GM12878 (cell line): ENCODE measurements around the gene KRTAP10-7. TPM values are rescaled to one million over a fixed set of nuclear protein-coding genes. Genes with fewer than 3 reads are reported as not detected.

Experiments used
- ATAC-seq: fragments of 200-7000 bp; cut with Tn5 transposase; 3 replicates; pipeline ENCODE4 v1.9.1; 2020; ENCODE audit warnings: mild to moderate bottlenecking, moderate library complexity
- BruUV-seq: library from RNA; stranded (reverse); fragments of 400-500 nt; replicated peaks from 2 replicates; lab custom pipeline; 2021; lab: Mats Ljungman, UMichigan
- CTCF ChIA-PET: fragments of 300-600 bp; sonication (Branson Sonifier 250); formaldehyde crosslinking; extraction: SDS; loops from one replicate; lab custom pipeline; 2021; ENCODE audit warnings: inconsistent platforms; lab: Yijun Ruan, JAX
- POLR2A ChIA-PET: fragments of 350-600 bp; formaldehyde crosslinking; extraction: SDS; loops from one replicate; lab custom pipeline; 2021; ENCODE audit warnings: inconsistent platforms; lab: Charles Lee
- RAD21 ChIA-PET: fragments of 300-600 bp; sonication (Branson Sonifier 250); formaldehyde crosslinking; loops from one replicate; lab custom pipeline; 2023; ENCODE audit warnings: antibody characterized with exemption; ENCODE audit not compliant: unreplicated experiment; lab: Charles Lee
- SMC1A ChIA-PET: fragments of 300-600 bp; sonication (Branson Sonifier 250); formaldehyde crosslinking; loops from one replicate; lab custom pipeline; 2023; ENCODE audit not compliant: unreplicated experiment, uncharacterized antibody; lab: Charles Lee
- DNase-seq: peaks from one replicate; pipeline ENCODE4 v3.0.0-alpha.2; 2011; ENCODE audit warnings: low read depth, low spot score
- FAIRE-seq: peaks from 3 replicates; lab custom pipeline; 2011; peaks lifted over from hg19 to GRCh38; lab: Jason Lieb, UNC
- H2AFZ ChIP-seq: 2 replicates; pipeline ENCODE4 v1.6.0; 2011; ENCODE audit warnings: low read depth, low read length, control low read depth; ENCODE audit not compliant: control insufficient read depth
- H3K27ac ChIP-seq: 2 replicates; pipeline ENCODE4 v1.5.1; 2011; ENCODE audit warnings: control low read depth; ENCODE audit not compliant: control insufficient read depth, insufficient read depth
- H3K27me3 ChIP-seq, 2 experiments: replicated peaks in 1 of 2; 2 replicates each; pipeline versions ENCODE4 v1.6.0 to v1.6.1; 2011; ENCODE audit warnings: low read length in 1 of 2; ENCODE audit not compliant: control insufficient read depth in 2 of 2, insufficient read depth in 2 of 2
- H3K36me3 ChIP-seq, 2 experiments: 2 replicates each; pipeline ENCODE4 v1.5.1; 2011; ENCODE audit warnings: low read length in 1 of 2; ENCODE audit not compliant: control insufficient read depth in 2 of 2, insufficient read depth in 2 of 2
- H3K4me1 ChIP-seq: 2 replicates; pipeline ENCODE4 v1.6.1; 2011; ENCODE audit warnings: mild to moderate bottlenecking, low read length, moderate library complexity, mixed read lengths; ENCODE audit not compliant: control insufficient read depth, insufficient read depth
- H3K4me2 ChIP-seq: 2 replicates; pipeline ENCODE4 v1.6.0; 2011; ENCODE audit warnings: control low read depth; ENCODE audit not compliant: control insufficient read depth, insufficient read depth
- H3K4me3 ChIP-seq: fragments of 200-600 bp; sonication (generic); 2 replicates; pipeline ENCODE4 v1.5.1; 2016
- H3K79me2 ChIP-seq: 2 replicates; pipeline ENCODE4 v1.6.0; 2011; ENCODE audit warnings: low read length; ENCODE audit not compliant: control insufficient read depth, insufficient read depth
- H3K9ac ChIP-seq: 2 replicates; pipeline ENCODE4 v1.8.0; 2011; ENCODE audit warnings: low read length, control low read depth, mixed read lengths; ENCODE audit not compliant: control insufficient read depth, insufficient read depth
- H3K9me3 ChIP-seq: replicated peaks from 3 replicates; pipeline ENCODE4 v1.5.1; 2011; ENCODE audit warnings: mild to moderate bottlenecking, low read length; ENCODE audit not compliant: control insufficient read depth, insufficient read depth
- H4K20me1 ChIP-seq: 2 replicates; pipeline ENCODE4 v1.6.0; 2011; ENCODE audit not compliant: control insufficient read depth, insufficient read depth
- BACH1 ChIP-seq: fragments of 450-650 bp; IDR thresholded peaks from 2 replicates; pipeline ENCODE4 v1.6.1; 2017; ENCODE audit warnings: mild to moderate bottlenecking, borderline replicate concordance
- CBFB ChIP-seq: IDR thresholded peaks from 2 replicates; pipeline ENCODE4 v1.6.1; 2016; ENCODE audit warnings: antibody characterized with exemption, low read depth
- EP300 ChIP-seq, 2 experiments: fragments of 150-350 bp in 1 of 2; IDR thresholded peaks; 2 replicates each; pipeline ENCODE4 v1.6.1; 2011 to 2012; ENCODE audit warnings: low read depth in 2 of 2, low read length in 2 of 2, borderline replicate concordance in 1 of 2, improper control_type of control experiment in 1 of 2, inconsistent platforms in 1 of 2; ENCODE audit not compliant: control insufficient read depth in 1 of 2
- NFXL1 ChIP-seq: fragments of 450-650 bp; IDR thresholded peaks from 2 replicates; pipeline ENCODE4 v1.6.1; 2017; ENCODE audit warnings: antibody characterized with exemption, mild to moderate bottlenecking, borderline replicate concordance
- PAX8 ChIP-seq: fragments of 450-650 bp; IDR thresholded peaks from 2 replicates; pipeline ENCODE4 v1.6.1; 2017; ENCODE audit warnings: mild to moderate bottlenecking, moderate library complexity
- YY1 ChIP-seq: IDR thresholded peaks from 2 replicates; pipeline ENCODE4 v1.6.1; 2011; ENCODE audit warnings: low read depth, mild to moderate bottlenecking, low read length
- whole genome bisulfite sequencing: methylation state at CpG from one replicate; pipeline ENCODE4 v1.1.6; 2016; ENCODE audit warnings: low lambda C conversion rate; ENCODE audit not compliant: insufficient replicate concordance, insufficient coverage; ENCODE audit errors: missing lambda C conversion rate; 5-methylcytosine and 5-hydroxymethylcytosine counted together
- in situ Hi-C: fragments of 300-500 bp; cut with MboI; formaldehyde crosslinking; loops from 9 replicates; pipeline ENCODE4 v1.14.3; 2018; ENCODE audit warnings: mixed read lengths
- intact Hi-C: fragments of 100-400 bp; cut with micrococcal nuclease; formaldehyde crosslinking; loops from one replicate; pipeline ENCODE4 v1.14.2; 2022; ENCODE audit not compliant: unreplicated experiment
- polyA plus RNA-seq, 11 experiments: library from polyadenylated mRNA; depleted of rRNA in 4 of 11; unstranded in 6 of 11; stranded (reverse) in 5 of 11; fragments of >200 nt; fragmentation: Nextera tagmentation in 4 of 11; fragmentation: Illumina TruSeq in 1 of 11; extraction: Ambion mirVana in 4 of 11; extraction: Trizol in 1 of 11; gene quantifications; 1 replicate in 1 of 11; 2 replicates in 10 of 11; pipeline versions ENCODE4 v1.2.1 to v1.2.3, GENCODE V29; 2011 to 2016; ENCODE audit warnings: inconsistent platforms in 2 of 11, missing spikeins in 2 of 11, low read depth in 1 of 11
- total RNA-seq, 4 experiments: library from RNA; depleted of rRNA in 3 of 4; stranded (reverse); fragments of >200 nt in 3 of 4; fragmentation: Illumina TruSeq in 1 of 4; extraction: Trizol in 1 of 4; gene quantifications; 2 replicates each; pipeline versions ENCODE4 v1.2.1 to v1.2.3, GENCODE V29; 2013 to 2021
- TF ChIP-seq, protein P1 (sequence below): fragments of 450-650 bp; IDR thresholded peaks from 2 replicates; pipeline ENCODE4 v1.6.1; 2017; ENCODE audit warnings: mild to moderate bottlenecking, moderate library complexity
- TF ChIP-seq, protein P2 (sequence below): IDR thresholded peaks from 2 replicates; pipeline ENCODE4 v1.6.1; 2011; ENCODE audit warnings: borderline replicate concordance, low read depth, mild to moderate bottlenecking, moderate library complexity, mixed read lengths, low read length; ENCODE audit not compliant: insufficient read depth; ENCODE audit errors: extremely low read length

KRTAP10-7 gene
- total and polyA plus RNA-seq, 10 of the 15 experiments (the other 5 are each of a cell fraction or from before 2014, with no cell fraction given): not detected

DNA sequence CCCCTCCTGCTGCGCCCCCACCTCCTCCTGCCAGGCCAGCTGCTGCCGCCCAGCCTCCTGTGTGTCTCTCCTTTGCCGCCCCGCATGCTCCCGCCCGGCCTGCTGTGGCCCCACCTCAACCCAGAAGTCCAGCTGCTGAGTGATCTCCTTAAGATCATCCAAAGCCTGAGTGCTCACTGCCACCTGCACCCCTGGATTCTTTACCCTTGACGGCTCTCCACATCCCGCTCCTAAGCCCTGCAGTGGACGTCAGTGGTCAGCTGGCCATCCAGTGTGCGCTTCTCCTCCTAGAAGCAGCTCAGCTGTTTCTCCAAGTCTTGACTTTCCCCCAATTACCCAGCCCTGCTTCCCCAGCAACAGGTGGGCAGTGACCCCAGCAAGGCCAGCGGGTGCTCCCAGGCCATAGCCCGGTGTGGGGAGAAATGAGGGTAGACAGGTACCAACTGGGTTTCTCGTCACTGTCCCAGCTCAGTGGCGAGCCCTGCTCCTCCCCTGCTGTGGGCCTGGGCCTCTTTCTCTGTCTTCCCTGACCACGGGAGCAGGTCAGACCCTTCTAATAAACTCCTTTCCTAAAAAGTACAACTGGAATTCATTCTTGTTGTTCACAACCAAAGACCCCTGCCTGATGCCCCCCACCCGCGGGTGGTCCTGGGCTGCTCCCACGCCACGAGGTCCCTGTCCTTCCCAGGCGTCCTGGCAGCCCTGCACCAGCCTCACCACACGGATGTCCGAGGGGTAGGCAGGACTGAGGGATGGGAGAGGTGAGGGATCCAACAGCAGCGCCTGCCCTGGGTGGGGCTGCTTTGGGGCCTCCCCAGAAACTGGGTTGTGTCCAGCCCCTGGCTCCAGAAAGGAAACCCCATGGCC is 1.4 kb downstream of the KRTAP10-7 start:
- Histone ChIP-seq H3K4me3 (no peak overlapping the region), H3K9ac (no peak overlapping the region), H3K36me3 (no peaks in the 10 kb centered on the region), H2AFZ (no peak overlapping the region), H3K27me3 (no peaks in the 10 kb centered on the region), H3K4me1 (no peaks in the 10 kb centered on the region), H4K20me1 (no peaks in the 10 kb centered on the region), H3K9me3 (no peaks in the 10 kb centered on the region; the same call in 2 of the 3 replicates), H3K4me2 (no peak overlapping the region), H3K27ac (no peak overlapping the region), H3K79me2 (no peaks in the 10 kb centered on the region)
- FAIRE-seq (no peak), DNase-seq (no peak), ATAC-seq (no peak)
- TF ChIP-seq NFXL1: no peak
- TF ChIP-seq, protein P1, sequence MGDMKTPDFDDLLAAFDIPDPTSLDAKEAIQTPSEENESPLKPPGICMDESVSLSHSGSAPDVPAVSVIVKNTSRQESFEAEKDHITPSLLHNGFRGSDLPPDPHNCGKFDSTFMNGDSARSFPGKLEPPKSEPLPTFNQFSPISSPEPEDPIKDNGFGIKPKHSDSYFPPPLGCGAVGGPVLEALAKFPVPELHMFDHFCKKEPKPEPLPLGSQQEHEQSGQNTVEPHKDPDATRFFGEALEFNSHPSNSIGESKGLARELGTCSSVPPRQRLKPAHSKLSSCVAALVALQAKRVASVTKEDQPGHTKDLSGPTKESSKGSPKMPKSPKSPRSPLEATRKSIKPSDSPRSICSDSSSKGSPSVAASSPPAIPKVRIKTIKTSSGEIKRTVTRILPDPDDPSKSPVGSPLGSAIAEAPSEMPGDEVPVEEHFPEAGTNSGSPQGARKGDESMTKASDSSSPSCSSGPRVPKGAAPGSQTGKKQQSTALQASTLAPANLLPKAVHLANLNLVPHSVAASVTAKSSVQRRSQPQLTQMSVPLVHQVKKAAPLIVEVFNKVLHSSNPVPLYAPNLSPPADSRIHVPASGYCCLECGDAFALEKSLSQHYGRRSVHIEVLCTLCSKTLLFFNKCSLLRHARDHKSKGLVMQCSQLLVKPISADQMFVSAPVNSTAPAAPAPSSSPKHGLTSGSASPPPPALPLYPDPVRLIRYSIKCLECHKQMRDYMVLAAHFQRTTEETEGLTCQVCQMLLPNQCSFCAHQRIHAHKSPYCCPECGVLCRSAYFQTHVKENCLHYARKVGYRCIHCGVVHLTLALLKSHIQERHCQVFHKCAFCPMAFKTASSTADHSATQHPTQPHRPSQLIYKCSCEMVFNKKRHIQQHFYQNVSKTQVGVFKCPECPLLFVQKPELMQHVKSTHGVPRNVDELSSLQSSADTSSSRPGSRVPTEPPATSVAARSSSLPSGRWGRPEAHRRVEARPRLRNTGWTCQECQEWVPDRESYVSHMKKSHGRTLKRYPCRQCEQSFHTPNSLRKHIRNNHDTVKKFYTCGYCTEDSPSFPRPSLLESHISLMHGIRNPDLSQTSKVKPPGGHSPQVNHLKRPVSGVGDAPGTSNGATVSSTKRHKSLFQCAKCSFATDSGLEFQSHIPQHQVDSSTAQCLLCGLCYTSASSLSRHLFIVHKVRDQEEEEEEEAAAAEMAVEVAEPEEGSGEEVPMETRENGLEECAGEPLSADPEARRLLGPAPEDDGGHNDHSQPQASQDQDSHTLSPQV: no peak
- no peak for TF ChIP-seq EP300 (IDR thresholded peaks at IDR 0.05; ENCODE audit: borderline replicate concordance in 1 of 2, control insufficient read depth in 1 of 2, low read depth in 2 of 2, low read length in 2 of 2)
- TF ChIP-seq CBFB: no peak
- no peak for TF ChIP-seq YY1
- TF ChIP-seq, protein P2, sequence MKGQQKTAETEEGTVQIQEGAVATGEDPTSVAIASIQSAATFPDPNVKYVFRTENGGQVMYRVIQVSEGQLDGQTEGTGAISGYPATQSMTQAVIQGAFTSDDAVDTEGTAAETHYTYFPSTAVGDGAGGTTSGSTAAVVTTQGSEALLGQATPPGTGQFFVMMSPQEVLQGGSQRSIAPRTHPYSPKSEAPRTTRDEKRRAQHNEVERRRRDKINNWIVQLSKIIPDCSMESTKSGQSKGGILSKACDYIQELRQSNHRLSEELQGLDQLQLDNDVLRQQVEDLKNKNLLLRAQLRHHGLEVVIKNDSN: no peak
- TF ChIP-seq PAX8: no peak
- TF ChIP-seq BACH1: no peak
- POLR2A ChIA-PET: no interaction called here
- RAD21 ChIA-PET: no interaction called here
- BruUV-seq: no TSS peak
- intact Hi-C loops (no loop called here), in situ Hi-C loops (no loop called here)
- CTCF ChIA-PET: no interaction called here
- SMC1A ChIA-PET: no interaction called here
- 36% methylated on average over 23 of the region's 23 CpGs for WGBS
